Brain microvascular endothelial cell (primary cell): Measurements from ENCODE around the gene TCF7L2.

Source experiments
- DNase-seq: peaks from one replicate; pipeline ENCODE4 v3.0.0-alpha.2; 2020
- H3K27ac ChIP-seq: fragments of 250-450 bp; sonication (Bioruptor Pico); 2 replicates; pipeline ENCODE4 v1.5.1; 2020; ENCODE audit warnings: mild to moderate bottlenecking, moderate library complexity
- H3K27me3 ChIP-seq: fragments of 250-450 bp; sonication (Bioruptor Pico); replicated peaks from 2 replicates; pipeline ENCODE4 v1.5.1; 2020; ENCODE audit warnings: mild to moderate bottlenecking
- H3K36me3 ChIP-seq: fragments of 250-450 bp; sonication (Bioruptor Pico); replicated peaks from 2 replicates; pipeline ENCODE4 v1.5.1; 2020; ENCODE audit warnings: mild to moderate bottlenecking
- H3K4me3 ChIP-seq: 2 replicates; pipeline ENCODE4 v1.5.1; 2011; ENCODE audit warnings: low read depth, mild to moderate bottlenecking, control low read depth, low read length, moderate library complexity
- CTCF ChIP-seq: IDR thresholded peaks from 2 replicates; pipeline ENCODE4 v1.5.1; 2011; ENCODE audit warnings: low read depth, mild to moderate bottlenecking, moderate library complexity, low read length, control low read depth, inconsistent platforms; ENCODE audit errors: missing control alignments
- in situ Hi-C: cut with HindIII; loops from 2 replicates; pipeline ENCODE4 v1.10.0; 2017; ENCODE audit warnings: low sequenced_read_pairs, low pct_ligation_motif_present

The TCF7L2 gene

GRCh38 chr10:112917681-112918080, 32.4 kb upstream of the TCF7L2 start:
- DNase-seq: no peak
- in situ Hi-C loops: no loop called here
- H3K27me3 ChIP-seq: no peaks in the 10 kb centered on the region
- no peak overlapping the region for H3K4me3 ChIP-seq
- no peaks in the 10 kb centered on the region for H3K36me3 ChIP-seq
- no peak overlapping the region for H3K27ac ChIP-seq
- no peak for TF ChIP-seq CTCF

- Histone ChIP-seq H3K27me3 (no peaks in the 10 kb centered on the region), H3K4me3 (no peak overlapping the region), H3K27ac (no peak overlapping the region), H3K36me3 (no peaks in the 10 kb centered on the region)
- in situ Hi-C loops: no loop called here
- DNase-seq: no peak
- TF ChIP-seq CTCF: no peak
Measured at GRCh38 chr10:112918771-112919170, 31.3 kb upstream of the TCF7L2 start.

DNA sequence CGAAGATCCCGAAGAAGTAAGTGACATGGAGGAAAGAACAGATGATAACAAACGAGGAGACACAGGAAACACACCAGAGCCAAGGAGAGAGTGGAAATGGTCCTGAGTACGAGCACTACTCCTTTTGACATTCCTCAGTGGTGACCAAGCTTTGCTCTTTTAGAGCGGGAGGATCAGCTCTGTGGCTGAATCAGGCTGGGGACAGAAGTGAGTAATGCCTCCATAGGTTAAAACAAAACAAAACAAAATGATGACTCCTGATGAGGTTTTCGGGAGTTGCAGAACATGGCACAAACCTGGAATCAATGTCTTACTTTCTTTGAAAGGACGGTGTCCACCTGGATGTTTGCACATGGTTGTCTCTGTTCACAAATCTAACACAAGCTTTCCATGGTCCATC, 30.3 kb upstream of the TCF7L2 start:
- Histone ChIP-seq H3K4me3 (no peak overlapping the region), H3K36me3 (no peaks in the 10 kb centered on the region), H3K27me3 (no peaks in the 10 kb centered on the region), H3K27ac (no peak overlapping the region)
- TF ChIP-seq CTCF: no peak
- DNase-seq: peak; percentile 73
- in situ Hi-C loops: no loop called here

- no peak for DNase-seq
- Histone ChIP-seq H3K4me3 (no peak overlapping the region), H3K27ac (no peak overlapping the region), H3K27me3 (no peaks in the 10 kb centered on the region), H3K36me3 (no peaks in the 10 kb centered on the region)
- TF ChIP-seq CTCF: no peak
- in situ Hi-C loops: no loop called here
Measured at GRCh38 chr10:112926906-112927688, 22.9 kb upstream of the TCF7L2 start.

- no peak for TF ChIP-seq CTCF
- Histone ChIP-seq H3K27ac (no peak overlapping the region), H3K4me3 (no peak overlapping the region), H3K36me3 (no peaks in the 10 kb centered on the region), H3K27me3 (no peaks in the 10 kb centered on the region)
- no peak for DNase-seq
- in situ Hi-C loops: no loop called here
Measured at GRCh38 chr10:112927980-112928379, 22.1 kb upstream of the TCF7L2 start.

DNA sequence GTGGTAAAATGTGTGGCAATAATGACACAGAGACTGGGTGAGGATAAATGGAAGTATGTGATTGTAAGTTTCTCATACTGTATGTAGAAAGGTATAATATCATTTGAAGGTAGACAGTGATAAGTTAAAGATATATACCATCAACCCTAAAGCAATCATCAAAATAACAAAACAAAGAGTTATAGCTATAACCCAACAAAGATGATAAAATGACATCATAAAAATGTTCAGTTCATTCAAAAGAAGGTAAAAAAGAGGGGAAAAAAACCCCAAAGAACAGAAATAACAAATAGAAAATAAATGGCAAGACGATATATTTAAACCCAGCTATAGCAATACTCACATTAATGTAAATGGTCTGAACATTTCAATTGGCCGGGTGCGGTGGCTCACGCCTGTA, 17.4 kb upstream of the TCF7L2 start:
- in situ Hi-C loops: no loop called here
- no peak for DNase-seq
- H3K4me3 ChIP-seq: no peak overlapping the region
- H3K27me3 ChIP-seq: no peaks in the 10 kb centered on the region
- H3K36me3 ChIP-seq: no peaks in the 10 kb centered on the region
- TF ChIP-seq CTCF: no peak
- H3K27ac ChIP-seq: no peak overlapping the region
